A549 (cell line): ENCODE measurements around the gene ADAM20.

Source experiments
- ELK1 ChIP-seq: fragments of 150-350 bp; IDR thresholded peaks from 2 replicates; pipeline ENCODE4 v1.6.1; 2014; ENCODE audit warnings: low read depth, mild to moderate bottlenecking, low read length
- NPAS2 ChIP-seq: fragments of 250-450 bp; sonication (Bioruptor Pico); IDR thresholded peaks from 2 replicates; pipeline ENCODE4 v1.8.0; 2022; ENCODE audit warnings: mild to moderate bottlenecking, moderate library complexity, borderline replicate concordance
- PHF8 ChIP-seq: fragments of 200-600 bp; sonication (generic); IDR thresholded peaks from 2 replicates; pipeline ENCODE4 v1.6.1; 2016; ENCODE audit warnings: low read depth, mild to moderate bottlenecking, antibody characterized with exemption, moderate library complexity, borderline replicate concordance
- ZFP36 ChIP-seq: fragments of 450-650 bp; IDR thresholded peaks from 2 replicates; pipeline ENCODE4 v1.6.1; 2014; ENCODE audit warnings: borderline replicate concordance; ENCODE audit not compliant: partially characterized antibody

DNA sequence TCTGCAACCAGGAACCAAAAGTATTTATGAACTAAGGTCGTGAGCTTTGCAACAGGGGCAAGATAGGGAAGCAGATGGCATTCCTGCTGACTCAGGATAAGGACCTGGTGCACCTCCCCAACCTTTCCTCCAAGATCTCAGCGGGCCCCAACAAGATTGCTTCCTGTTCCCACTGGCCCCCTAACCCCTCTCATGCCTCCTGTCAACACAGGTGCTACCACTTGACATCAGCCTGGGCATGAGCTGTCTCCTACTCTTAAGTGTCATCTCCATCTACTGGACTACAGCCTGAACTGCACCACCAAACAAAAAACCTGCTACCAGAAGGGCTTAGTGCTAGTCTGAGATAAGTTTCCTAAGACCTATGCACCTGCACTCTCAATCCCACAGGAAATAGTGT, 33.0 kb upstream of the ADAM20 start:
- no peak for TF ChIP-seq PHF8
- TF ChIP-seq ELK1 = no peak
- no peak for TF ChIP-seq NPAS2 (CRISPR knock-in tag)
- no peak for TF ChIP-seq ZFP36
